ENCODE results near the gene SEC23B.

SEC23B gene

DNA sequence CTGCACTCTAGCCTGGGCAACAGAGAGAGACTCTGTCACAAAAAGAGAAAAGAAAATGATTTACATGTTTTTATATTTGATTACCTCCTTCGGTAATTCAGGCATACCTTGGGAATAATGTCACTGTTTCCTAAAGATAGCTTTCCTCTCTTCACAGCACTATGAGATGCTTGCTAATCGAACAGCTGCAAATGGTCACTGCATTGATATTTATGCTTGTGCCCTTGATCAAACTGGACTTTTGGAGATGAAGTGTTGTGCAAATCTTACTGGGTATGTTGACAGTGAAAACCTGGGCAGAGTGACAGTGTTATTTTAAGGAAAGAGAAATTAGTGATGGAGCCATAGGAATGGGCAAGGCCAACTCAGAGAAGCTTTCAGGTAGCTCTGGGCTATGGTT lies 19.6 kb downstream of the SEC23B start:
- Histone ChIP-seq H3K4me1 (ENCODE audit: control insufficient read depth, low read depth, low read length) (no peaks in the 10 kb centered on the region), H3K27ac (ENCODE audit: low read depth, low read length) (no peak overlapping the region), H3K27me3 (ENCODE audit: insufficient read depth, low read length, poor library complexity) (no peaks in the 10 kb centered on the region), H3K4ac (ENCODE audit: low read depth, low read length) (no peak overlapping the region), H3K18ac (ENCODE audit: low read length) (no peak overlapping the region), H3K9ac (ENCODE audit: low read length) (no peak overlapping the region), H2BK120ac (ENCODE audit: low read depth, low read length) (no peak overlapping the region), H3K79me2 (ENCODE audit: control insufficient read depth, insufficient read depth, low read length) (no peaks in the 10 kb centered on the region), H2BK5ac (ENCODE audit: low read length) (no peak overlapping the region), H3K4me3 (ENCODE audit: low read length) (no peak overlapping the region), H2AK5ac (ENCODE audit: low read length) (no peak overlapping the region), H3K79me1 (ENCODE audit: low read length) (no peaks in the 10 kb centered on the region), H3K23ac (ENCODE audit: low read length) (no peak overlapping the region), H3K36me3 (ENCODE audit: control insufficient read depth, insufficient read depth, low read length) (peaks cover 17% of the 10 kb centered on the region), H4K5ac (ENCODE audit: low read length) (no peak overlapping the region), H2BK15ac (replicated peaks; ENCODE audit: low read depth) (no peak overlapping the region), H4K8ac (ENCODE audit: low read depth, low read length) (no peak overlapping the region), H3K4me2 (ENCODE audit: low read length) (no peak overlapping the region), H3K56ac (ENCODE audit: low read length) (no peak overlapping the region)
- WGBS (ENCODE audit: extremely low coverage, insufficient coverage, low lambda C conversion rate), result no CpG with 5 or more reads among the region's 2 CpGs
- no peak for DNase-seq

DNA sequence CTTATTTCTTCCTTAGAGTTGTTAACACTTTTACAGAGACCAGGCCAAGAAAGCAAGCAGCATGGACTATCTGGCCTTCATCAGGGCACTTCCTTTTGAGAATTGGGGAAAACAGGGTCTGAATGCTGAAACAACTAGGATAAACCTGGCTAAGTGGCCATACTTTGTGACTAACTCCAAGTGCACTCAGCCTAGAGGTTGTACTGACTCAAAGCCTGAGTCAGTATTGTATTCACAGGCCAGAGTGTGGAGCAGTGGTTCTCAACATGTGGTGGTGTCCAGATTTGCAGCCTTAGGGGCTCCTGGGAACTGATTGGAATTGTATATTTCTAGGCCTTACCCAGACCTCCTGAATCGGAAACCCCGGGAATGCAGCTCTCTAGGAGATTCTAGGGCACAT lies 20.1 kb downstream of the SEC23B start:
- H4K5ac ChIP-seq (ENCODE audit: low read length), result no peak overlapping the region
- H2BK120ac ChIP-seq (ENCODE audit: low read depth, low read length), result no peak overlapping the region
- no peak overlapping the region for H3K4ac ChIP-seq (ENCODE audit: low read depth, low read length)
- no peak overlapping the region for H3K4me3 ChIP-seq (ENCODE audit: low read length)
- no peak overlapping the region for H3K27ac ChIP-seq (ENCODE audit: low read depth, low read length)
- no peaks in the 10 kb centered on the region for H3K79me2 ChIP-seq (ENCODE audit: control insufficient read depth, insufficient read depth, low read length)
- no peak overlapping the region for H3K4me2 ChIP-seq (ENCODE audit: low read length)
- H3K36me3 ChIP-seq (ENCODE audit: control insufficient read depth, insufficient read depth, low read length), result peaks cover 17% of the 10 kb centered on the region
- no peaks in the 10 kb centered on the region for H3K79me1 ChIP-seq (ENCODE audit: low read length)
- no peaks in the 10 kb centered on the region for H3K4me1 ChIP-seq (ENCODE audit: control insufficient read depth, low read depth, low read length)
- no peaks in the 10 kb centered on the region for H3K27me3 ChIP-seq (ENCODE audit: insufficient read depth, low read length, poor library complexity)
- no peak overlapping the region for H4K8ac ChIP-seq (ENCODE audit: low read depth, low read length)
- no peak overlapping the region for H3K18ac ChIP-seq (ENCODE audit: low read length)
- H3K56ac ChIP-seq (ENCODE audit: low read length), result no peak overlapping the region
- H2BK15ac ChIP-seq (replicated peaks; ENCODE audit: low read depth), result no peak overlapping the region
- H2AK5ac ChIP-seq (ENCODE audit: low read length), result no peak overlapping the region
- no peak overlapping the region for H2BK5ac ChIP-seq (ENCODE audit: low read length)
- no peak overlapping the region for H3K23ac ChIP-seq (ENCODE audit: low read length)
- no CpG with 5 or more reads among the region's 2 CpGs for WGBS (ENCODE audit: extremely low coverage, insufficient coverage, low lambda C conversion rate)
- no peak overlapping the region for H3K9ac ChIP-seq (ENCODE audit: low read length)
- DNase-seq, result no peak

- Histone ChIP-seq H3K18ac (ENCODE audit: low read length) (no peak overlapping the region), H4K5ac (ENCODE audit: low read length) (no peak overlapping the region), H3K27ac (ENCODE audit: low read depth, low read length) (no peak overlapping the region), H3K4me3 (ENCODE audit: low read length) (no peak overlapping the region), H3K4me2 (ENCODE audit: low read length) (no peak overlapping the region), H3K56ac (ENCODE audit: low read length) (no peak overlapping the region), H2AK5ac (ENCODE audit: low read length) (no peak overlapping the region), H2BK5ac (ENCODE audit: low read length) (no peak overlapping the region), H3K79me1 (ENCODE audit: low read length) (no peaks in the 10 kb centered on the region), H2BK15ac (replicated peaks; ENCODE audit: low read depth) (no peak overlapping the region), H3K27me3 (ENCODE audit: insufficient read depth, low read length, poor library complexity) (no peaks in the 10 kb centered on the region), H3K79me2 (ENCODE audit: control insufficient read depth, insufficient read depth, low read length) (no peaks in the 10 kb centered on the region), H4K8ac (ENCODE audit: low read depth, low read length) (no peak overlapping the region), H2BK120ac (ENCODE audit: low read depth, low read length) (no peak overlapping the region), H3K36me3 (ENCODE audit: control insufficient read depth, insufficient read depth, low read length) (peaks cover 19% of the 10 kb centered on the region), H3K9ac (ENCODE audit: low read length) (no peak overlapping the region), H3K23ac (ENCODE audit: low read length) (no peak overlapping the region), H3K4me1 (ENCODE audit: control insufficient read depth, low read depth, low read length) (no peaks in the 10 kb centered on the region), H3K4ac (ENCODE audit: low read depth, low read length) (no peak overlapping the region)
- no peak for DNase-seq
These were observed 21.3 kb downstream of the SEC23B start for GRCh38 chr20:18529041-18529440.

DNA sequence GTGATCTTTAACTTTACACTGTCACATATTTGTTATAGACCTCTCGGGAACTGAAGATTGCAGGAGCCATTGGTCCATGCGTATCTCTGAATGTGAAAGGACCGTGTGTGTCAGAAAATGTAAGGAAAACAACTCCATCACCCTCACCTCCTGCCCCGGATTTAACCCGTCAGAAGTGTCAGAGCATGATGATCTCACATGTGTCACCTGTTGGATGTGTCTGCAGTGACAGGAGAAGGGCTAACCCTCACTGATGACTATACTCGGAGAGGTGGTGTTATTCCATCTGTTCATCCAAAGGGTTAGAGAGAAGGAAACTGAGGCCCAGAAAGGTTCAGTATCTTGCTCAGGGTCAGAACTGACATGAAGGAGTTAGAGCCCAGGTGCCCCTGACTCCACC lies 24.9 kb downstream of the SEC23B start:
- Histone ChIP-seq H3K4ac (ENCODE audit: low read depth, low read length) (no peak overlapping the region), H3K79me2 (ENCODE audit: control insufficient read depth, insufficient read depth, low read length) (no peaks in the 10 kb centered on the region), H3K4me3 (ENCODE audit: low read length) (no peak overlapping the region), H3K18ac (ENCODE audit: low read length) (no peak overlapping the region), H4K5ac (ENCODE audit: low read length) (no peak overlapping the region), H3K36me3 (ENCODE audit: control insufficient read depth, insufficient read depth, low read length) (peaks cover 15% of the 10 kb centered on the region), H3K79me1 (ENCODE audit: low read length) (no peaks in the 10 kb centered on the region), H2BK5ac (ENCODE audit: low read length) (no peak overlapping the region), H3K4me1 (ENCODE audit: control insufficient read depth, low read depth, low read length) (no peaks in the 10 kb centered on the region), H3K23ac (ENCODE audit: low read length) (no peak overlapping the region), H3K9ac (ENCODE audit: low read length) (no peak overlapping the region), H3K27ac (ENCODE audit: low read depth, low read length) (no peak overlapping the region), H2BK15ac (replicated peaks; ENCODE audit: low read depth) (no peak overlapping the region), H3K27me3 (ENCODE audit: insufficient read depth, low read length, poor library complexity) (no peaks in the 10 kb centered on the region), H3K4me2 (ENCODE audit: low read length) (no peak overlapping the region), H2BK120ac (ENCODE audit: low read depth, low read length) (no peak overlapping the region), H2AK5ac (ENCODE audit: low read length) (no peak overlapping the region), H3K56ac (ENCODE audit: low read length) (no peak overlapping the region), H4K8ac (ENCODE audit: low read depth, low read length) (no peak overlapping the region)
- no CpG with 5 or more reads among the region's 6 CpGs for WGBS (ENCODE audit: extremely low coverage, insufficient coverage, low lambda C conversion rate)
- no peak for DNase-seq

DNA sequence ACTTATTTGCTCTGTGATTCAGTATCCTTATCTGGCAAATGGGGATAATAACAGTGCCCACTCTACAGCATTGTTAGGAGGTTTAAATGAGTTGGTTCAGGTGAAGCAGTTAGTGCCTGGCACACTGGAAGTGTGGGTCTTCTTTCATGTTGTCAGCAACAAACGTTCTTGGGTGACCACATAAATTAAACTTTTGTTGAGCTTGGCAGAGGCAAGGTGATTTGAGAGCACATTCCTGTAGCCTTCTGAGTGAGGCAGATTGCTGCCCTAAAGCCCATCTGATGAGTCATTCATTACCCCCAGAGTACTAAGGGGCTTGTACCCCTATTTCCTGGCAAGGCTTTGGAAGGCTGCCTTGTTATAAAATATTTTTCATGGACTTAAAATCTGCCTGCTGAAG lies 25.8 kb downstream of the SEC23B start:
- no peaks in the 10 kb centered on the region for H3K27me3 ChIP-seq (ENCODE audit: insufficient read depth, low read length, poor library complexity)
- no peak overlapping the region for H4K5ac ChIP-seq (ENCODE audit: low read length)
- no CpG with 5 or more reads among the region's 1 CpG for WGBS (ENCODE audit: extremely low coverage, insufficient coverage, low lambda C conversion rate)
- H3K23ac ChIP-seq (ENCODE audit: low read length), result no peak overlapping the region
- no peak overlapping the region for H2BK120ac ChIP-seq (ENCODE audit: low read depth, low read length)
- H3K36me3 ChIP-seq (ENCODE audit: control insufficient read depth, insufficient read depth, low read length), result peaks cover 12% of the 10 kb centered on the region
- H3K4ac ChIP-seq (ENCODE audit: low read depth, low read length), result no peak overlapping the region
- H3K27ac ChIP-seq (ENCODE audit: low read depth, low read length), result no peak overlapping the region
- H3K79me2 ChIP-seq (ENCODE audit: control insufficient read depth, insufficient read depth, low read length), result no peaks in the 10 kb centered on the region
- no peaks in the 10 kb centered on the region for H3K4me1 ChIP-seq (ENCODE audit: control insufficient read depth, low read depth, low read length)
- H3K4me2 ChIP-seq (ENCODE audit: low read length), result no peak overlapping the region
- H3K4me3 ChIP-seq (ENCODE audit: low read length), result no peak overlapping the region
- no peak for DNase-seq
- H2BK15ac ChIP-seq (replicated peaks; ENCODE audit: low read depth), result no peak overlapping the region
- H2AK5ac ChIP-seq (ENCODE audit: low read length), result no peak overlapping the region
- no peak overlapping the region for H3K56ac ChIP-seq (ENCODE audit: low read length)
- no peak overlapping the region for H3K9ac ChIP-seq (ENCODE audit: low read length)
- no peak overlapping the region for H2BK5ac ChIP-seq (ENCODE audit: low read length)
- no peaks in the 10 kb centered on the region for H3K79me1 ChIP-seq (ENCODE audit: low read length)
- no peak overlapping the region for H4K8ac ChIP-seq (ENCODE audit: low read depth, low read length)
- H3K18ac ChIP-seq (ENCODE audit: low read length), result no peak overlapping the region

- Histone ChIP-seq H4K5ac (ENCODE audit: low read length) (no peak overlapping the region), H3K18ac (ENCODE audit: low read length) (no peak overlapping the region), H3K4me2 (ENCODE audit: low read length) (no peak overlapping the region), H4K8ac (ENCODE audit: low read depth, low read length) (no peak overlapping the region), H3K27me3 (ENCODE audit: insufficient read depth, low read length, poor library complexity) (no peaks in the 10 kb centered on the region), H3K79me2 (ENCODE audit: control insufficient read depth, insufficient read depth, low read length) (no peaks in the 10 kb centered on the region), H2BK5ac (ENCODE audit: low read length) (no peak overlapping the region), H3K27ac (ENCODE audit: low read depth, low read length) (no peak overlapping the region), H3K9ac (ENCODE audit: low read length) (no peak overlapping the region), H3K36me3 (ENCODE audit: control insufficient read depth, insufficient read depth, low read length) (peaks cover 11% of the 10 kb centered on the region), H2AK5ac (ENCODE audit: low read length) (no peak overlapping the region), H3K23ac (ENCODE audit: low read length) (no peak overlapping the region), H2BK120ac (ENCODE audit: low read depth, low read length) (no peak overlapping the region), H3K79me1 (ENCODE audit: low read length) (no peaks in the 10 kb centered on the region), H3K4ac (ENCODE audit: low read depth, low read length) (no peak overlapping the region), H2BK15ac (replicated peaks; ENCODE audit: low read depth) (no peak overlapping the region), H3K4me3 (ENCODE audit: low read length) (no peak overlapping the region), H3K56ac (ENCODE audit: low read length) (no peak overlapping the region), H3K4me1 (ENCODE audit: control insufficient read depth, low read depth, low read length) (no peaks in the 10 kb centered on the region)
- DNase-seq, result no peak
- WGBS (ENCODE audit: extremely low coverage, insufficient coverage, low lambda C conversion rate), result no CpG with 5 or more reads among the region's 6 CpGs
These were observed 26.4 kb downstream of the SEC23B start for GRCh38 chr20:18533978-18534644.
